Endometrial microvascular endothelial cells (primary cell): ENCODE data around the gene SLC13A3. TPM values are rescaled to one million over a fixed set of nuclear protein-coding genes. Genes with fewer than 3 reads are reported as not detected.

Experiments used
- in situ Hi-C: cut with HindIII; loops from 2 replicates; pipeline ENCODE4 v1.10.0; 2017; ENCODE audit warnings: low sequenced_read_pairs, low pct_unique_long_range_greater_than_20kb; ENCODE audit errors: inconsistent ontology term
- total RNA-seq: library from RNA; depleted of rRNA; stranded (reverse); fragments of >200 nt; gene quantifications from one replicate; pipeline ENCODE4 v1.2.3, GENCODE V29; 2015; ENCODE audit errors: inconsistent ontology term

The SLC13A3 gene
- total RNA-seq, 1 donor from 2014 or later: not detected

DNA sequence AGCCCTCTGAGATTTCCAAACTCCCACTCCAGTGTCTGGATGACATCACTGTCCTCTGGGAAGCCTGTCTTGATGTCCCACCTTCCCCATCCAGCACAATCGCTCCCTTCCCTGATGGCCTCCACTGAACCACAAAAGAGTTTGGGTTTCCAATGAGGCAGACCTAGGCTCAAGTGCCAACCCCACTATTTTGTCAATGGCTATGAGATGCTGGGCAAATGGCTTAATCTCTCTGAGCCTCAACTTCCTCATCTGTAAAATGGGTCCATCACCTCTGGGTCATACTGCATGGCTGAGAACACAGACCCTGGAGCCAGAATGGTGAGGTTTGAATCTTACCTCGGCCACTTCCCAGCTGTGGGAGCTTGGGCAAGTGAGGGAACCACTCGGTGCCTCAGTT is 11.7 kb downstream of the SLC13A3 start:
- in situ Hi-C loops: no loop called here

DNA sequence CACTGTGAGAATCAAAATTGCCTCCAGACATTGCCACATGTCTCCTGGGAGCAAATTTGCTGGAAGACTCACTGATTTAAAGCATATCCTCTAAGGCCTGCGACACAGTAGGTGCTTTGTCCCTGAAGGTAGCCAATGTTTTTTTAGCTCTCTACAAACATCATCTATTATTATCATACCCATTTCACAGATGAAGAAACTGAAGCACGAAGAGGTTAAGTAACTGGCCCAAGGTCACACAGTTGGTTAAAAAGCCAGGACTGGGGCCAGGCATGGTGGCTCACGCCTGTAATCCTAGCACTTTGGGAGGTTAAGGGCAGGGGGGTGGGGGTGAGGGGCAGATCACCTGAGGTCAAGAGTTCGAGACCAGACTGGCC is 12.4 kb downstream of the SLC13A3 start:
- in situ Hi-C loops: no loop called here

- in situ Hi-C loops: no loop called here
These were observed 12.9 kb downstream of the SLC13A3 start for GRCh38 chr20:46638134-46638897.

DNA sequence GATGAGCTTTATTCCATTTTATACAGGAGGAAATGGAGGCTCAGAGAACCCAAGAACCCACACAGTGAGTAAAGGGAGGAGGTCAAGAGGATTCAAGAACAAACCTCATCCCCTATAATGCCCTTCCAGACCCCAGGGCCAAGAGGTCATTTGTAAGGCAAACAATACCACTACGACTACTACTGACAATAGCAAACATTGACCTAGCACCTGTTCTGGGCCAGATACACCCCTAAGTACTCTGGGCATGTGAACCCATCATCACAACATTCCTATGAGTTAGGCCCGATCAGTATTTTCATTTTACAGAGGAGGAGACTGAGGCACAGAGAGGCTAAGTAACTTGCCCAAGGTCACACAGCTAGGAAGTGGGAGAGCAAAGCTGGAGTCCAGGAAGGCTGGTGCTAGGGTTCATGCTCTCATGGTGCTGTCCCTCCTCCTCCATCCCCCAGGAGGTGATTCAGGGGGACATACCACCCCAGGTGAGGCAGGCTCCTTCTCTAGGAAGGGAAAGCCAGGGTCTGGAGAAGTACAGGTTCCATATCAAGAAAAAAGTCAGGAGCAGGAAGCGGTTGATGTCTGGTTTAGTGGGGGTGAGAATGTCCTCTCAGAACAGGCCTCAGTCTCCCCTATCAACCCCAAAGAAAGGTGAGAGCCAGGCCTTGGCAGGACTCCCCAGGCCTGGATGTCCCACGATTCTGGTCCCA is 13.7 kb downstream of the SLC13A3 start:
- in situ Hi-C loops: no loop called here

DNA sequence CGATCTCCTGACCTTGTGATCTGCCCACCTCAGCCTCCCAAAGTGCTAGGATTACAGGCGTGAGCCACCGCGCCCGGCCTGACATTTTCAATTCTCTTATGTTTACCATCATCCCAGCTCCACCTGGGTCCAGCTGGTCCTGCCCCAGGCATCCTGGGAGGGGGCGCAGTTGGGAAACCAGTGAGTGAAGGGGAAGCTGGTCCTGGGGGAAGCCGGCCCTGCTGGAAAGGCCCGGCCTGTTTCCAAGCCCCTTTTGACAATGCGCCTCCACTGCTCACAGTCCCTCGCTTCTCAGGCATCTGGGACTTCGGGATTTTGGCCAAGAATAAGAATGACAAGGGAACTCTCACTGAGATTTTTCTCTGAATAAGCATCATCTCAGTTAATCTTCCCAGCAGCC is 14.2 kb downstream of the SLC13A3 start:
- in situ Hi-C loops: no loop called here

GRCh38 chr20:46636514-46636913 is 14.7 kb downstream of the SLC13A3 start:
- in situ Hi-C loops: no loop called here

DNA sequence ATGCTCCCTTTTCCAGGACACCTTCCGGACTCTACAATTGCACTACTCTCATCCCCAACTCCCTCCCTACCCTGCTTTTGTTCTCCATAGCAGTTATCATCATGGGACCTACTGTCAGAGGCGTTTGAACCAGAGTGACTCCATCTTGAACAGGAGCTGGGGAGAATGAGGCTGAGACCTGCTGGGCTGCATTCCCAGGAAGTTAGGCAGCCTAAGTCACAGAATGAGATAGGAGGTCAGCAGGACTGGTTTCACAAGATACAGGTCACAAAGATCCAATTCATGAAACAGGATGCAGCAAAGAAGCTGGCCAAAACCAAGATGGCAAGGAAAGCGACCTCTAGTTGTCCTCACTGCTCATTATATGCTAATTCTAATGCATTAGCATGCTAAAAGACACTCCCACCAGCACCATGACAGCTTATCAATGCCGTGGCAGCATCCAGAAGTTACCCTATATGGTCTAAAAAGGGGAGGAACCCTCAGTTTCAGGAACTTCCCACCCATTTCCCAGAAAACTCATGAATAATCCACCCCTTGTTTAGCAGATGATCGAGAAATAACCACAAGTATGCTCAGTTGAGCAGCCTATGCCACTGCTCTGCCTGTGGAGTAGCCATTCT is 15.6 kb downstream of the SLC13A3 start:
- in situ Hi-C loops: no loop called here

DNA sequence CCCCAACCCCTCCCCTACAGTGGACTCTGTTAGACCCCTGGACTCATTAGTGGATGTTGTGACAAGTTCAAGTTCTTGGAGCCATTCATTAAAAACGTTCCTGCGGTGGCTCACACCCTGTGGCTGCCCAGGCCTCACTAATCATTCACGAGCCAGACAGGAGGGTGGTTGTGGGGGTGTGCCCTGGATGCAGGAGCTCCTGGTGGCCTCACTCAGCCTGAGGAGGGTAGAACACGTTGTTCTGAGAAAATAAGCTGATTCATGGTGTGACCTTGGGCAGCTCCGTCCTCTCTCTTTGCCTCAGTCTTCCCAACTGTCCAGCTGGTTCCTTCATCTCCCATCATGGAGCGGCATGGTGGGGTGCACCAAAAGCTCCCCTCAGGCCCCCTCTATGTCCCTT is 16.7 kb downstream of the SLC13A3 start:
- in situ Hi-C loops: no loop called here

GRCh38 chr20:46631874-46632446 is 19.3 kb downstream of the SLC13A3 start:
- in situ Hi-C loops: no loop called here

DNA sequence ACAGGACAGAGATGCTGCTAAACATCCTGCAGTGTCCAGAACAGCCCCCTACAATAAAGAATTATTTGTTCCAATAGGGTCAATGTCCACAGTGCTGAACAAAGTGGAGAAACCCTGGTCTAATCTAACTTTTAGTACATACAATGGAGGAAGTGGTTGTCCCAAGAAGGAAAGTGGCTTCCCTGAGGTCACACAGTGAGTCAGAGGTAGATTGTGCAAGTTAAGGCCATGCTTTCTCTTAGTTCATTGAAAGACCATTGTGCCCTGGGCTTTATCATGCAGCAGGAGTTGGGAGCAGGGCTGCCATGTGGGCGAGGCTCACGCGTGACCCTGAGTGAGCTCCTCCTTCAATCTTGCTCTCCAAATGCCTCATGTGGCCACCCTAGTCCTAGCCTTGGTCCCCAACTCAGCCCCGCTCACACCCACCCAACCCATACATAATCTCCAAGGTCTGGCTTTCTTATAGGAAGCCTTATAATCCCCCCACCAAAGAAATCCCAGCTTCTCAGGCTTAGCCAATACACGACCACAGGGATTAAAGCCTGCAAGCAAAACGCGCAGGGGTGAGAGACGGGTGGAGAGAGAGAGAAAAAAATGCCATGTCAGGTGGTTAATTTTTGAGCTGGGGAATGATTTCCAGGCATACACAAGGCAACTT is 19.9 kb downstream of the SLC13A3 start:
- in situ Hi-C loops: no loop called here

- in situ Hi-C loops: no loop called here
These were observed 21.0 kb downstream of the SLC13A3 start for GRCh38 chr20:46630306-46630705.

GRCh38 chr20:46629341-46629740 is 21.9 kb downstream of the SLC13A3 start:
- in situ Hi-C loops: no loop called here

- in situ Hi-C loops: no loop called here
These were observed 24.0 kb downstream of the SLC13A3 start for GRCh38 chr20:46627234-46627633.

- in situ Hi-C loops: no loop called here
These were observed 24.5 kb downstream of the SLC13A3 start for GRCh38 chr20:46626758-46627157.

DNA sequence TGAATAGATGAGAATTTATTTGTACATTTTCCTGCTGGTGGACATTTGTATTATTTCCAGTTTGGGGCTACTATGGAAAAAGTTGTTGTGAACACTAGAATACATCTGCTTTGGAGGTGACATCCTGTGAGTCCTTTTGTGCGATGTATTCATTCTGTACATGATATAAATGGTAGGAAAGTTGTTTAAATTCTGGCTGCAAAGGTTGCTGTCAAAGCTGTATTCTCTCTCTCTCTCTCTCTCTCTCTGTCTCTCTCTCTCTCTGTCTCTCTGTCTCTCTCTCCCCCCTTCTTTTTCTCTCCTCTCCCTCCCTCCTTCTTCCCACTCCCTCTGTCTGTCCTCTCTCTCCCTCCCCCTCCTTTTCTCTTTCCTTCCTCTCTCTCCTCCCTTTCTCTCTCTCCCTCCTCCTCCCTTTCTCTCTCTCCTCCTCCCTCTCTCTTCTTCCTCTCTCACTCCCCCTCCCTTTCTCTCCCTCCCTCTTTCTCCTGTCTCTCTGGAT is 25.3 kb downstream of the SLC13A3 start:
- in situ Hi-C loops: no loop called here

- in situ Hi-C loops: no loop called here
These were observed 26.3 kb downstream of the SLC13A3 start for GRCh38 chr20:46624946-46625345.

DNA sequence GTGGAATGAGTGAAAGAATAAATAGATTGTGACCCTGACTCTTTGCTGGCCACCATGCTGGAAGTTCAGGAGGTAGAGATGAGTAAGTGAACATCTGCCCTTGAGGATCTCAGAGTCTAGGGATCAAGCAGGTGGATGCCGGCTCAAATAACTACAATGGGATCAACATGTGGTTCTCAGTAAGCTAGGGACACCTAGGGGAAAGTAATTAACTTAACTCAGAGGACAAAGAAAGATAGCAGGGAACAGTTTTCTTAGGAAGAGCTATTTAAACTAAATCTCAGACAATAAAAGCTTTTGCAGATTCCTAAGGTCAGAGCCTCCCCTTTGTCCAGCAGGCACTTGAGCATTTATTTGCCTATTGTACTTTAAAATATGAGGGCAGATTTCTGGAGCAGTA is 29.1 kb downstream of the SLC13A3 start:
- in situ Hi-C loops: no loop called here

DNA sequence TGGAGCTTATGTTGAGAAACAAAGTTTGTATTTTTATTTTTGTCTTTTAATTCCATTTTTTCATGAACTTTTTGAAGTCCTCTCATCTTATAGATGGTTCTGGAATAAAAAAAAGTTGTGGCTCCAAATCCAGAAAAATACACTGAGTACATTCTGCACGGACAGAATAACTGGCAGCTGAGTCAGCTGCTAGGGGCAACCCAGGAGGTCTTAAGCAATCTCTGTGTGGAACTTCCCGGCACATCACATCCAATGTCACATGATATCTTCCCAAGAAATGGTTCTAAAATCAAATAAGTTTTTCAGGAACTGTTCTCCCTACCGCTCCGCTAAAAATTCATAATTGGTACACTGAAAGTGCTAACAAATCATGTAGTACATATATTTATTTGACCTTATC is 29.8 kb downstream of the SLC13A3 start:
- in situ Hi-C loops: no loop called here

DNA sequence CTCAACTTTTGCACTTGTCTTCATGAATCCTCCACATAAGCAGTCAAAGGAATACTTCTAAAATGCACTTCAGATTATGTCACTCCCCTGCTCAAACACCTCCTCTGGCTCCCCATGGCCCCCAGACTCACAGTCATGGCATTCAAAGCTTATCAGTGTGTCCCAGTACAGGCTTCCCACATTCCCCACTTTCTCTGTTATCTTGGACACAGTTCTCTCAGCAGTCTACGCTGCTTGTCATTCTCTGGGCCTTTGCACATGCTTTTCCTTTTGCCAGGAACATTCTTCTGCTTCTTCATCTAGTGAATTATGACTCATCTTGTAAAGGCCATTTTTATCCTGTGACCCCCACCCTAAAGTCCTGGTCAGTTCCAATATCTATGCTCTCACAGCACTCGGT is 31.8 kb downstream of the SLC13A3 start:
- in situ Hi-C loops: no loop called here
